HG02763 (cell line): ENCODE data around the gene GPRIN2.
"Not testable (repeated sequence)": the region's sequence is repeated elsewhere in the genome, so short reads cannot be mapped to it uniquely, and the experiment has no call there.

Experiments used
- ATAC-seq: cut with Tn5 transposase; IDR thresholded peaks from one replicate; pipeline ENCODE4 v1.9.1; 2021; ENCODE audit warnings: mild to moderate bottlenecking, moderate library complexity; ENCODE audit not compliant: unreplicated experiment

The GPRIN2 gene

GRCh38 chr10:46522295-46523118 lies 34.0 kb downstream of the GPRIN2 start:
- no peak for ATAC-seq

GRCh38 chr10:46520941-46521340 lies 35.5 kb downstream of the GPRIN2 start:
- no peak for ATAC-seq

- ATAC-seq = no peak
These were observed 36.1 kb downstream of the GPRIN2 start for GRCh38 chr10:46520381-46520780.

- ATAC-seq = no peak
These were observed 38.3 kb downstream of the GPRIN2 start for GRCh38 chr10:46518028-46518725.

GRCh38 chr10:46517541-46517940 lies 38.9 kb downstream of the GPRIN2 start:
- ATAC-seq = no peak

- no peak for ATAC-seq
These were observed 39.6 kb downstream of the GPRIN2 start for GRCh38 chr10:46516660-46517416.

- no peak for ATAC-seq
These were observed 40.7 kb downstream of the GPRIN2 start for GRCh38 chr10:46515793-46516192.

GRCh38 chr10:46515366-46515765 lies 41.1 kb downstream of the GPRIN2 start:
- ATAC-seq = no peak

GRCh38 chr10:46514899-46515298 lies 41.6 kb downstream of the GPRIN2 start:
- ATAC-seq = no peak

GRCh38 chr10:46514431-46514861 lies 42.0 kb downstream of the GPRIN2 start:
- ATAC-seq = no peak

GRCh38 chr10:46513333-46513732 lies 43.1 kb downstream of the GPRIN2 start:
- not testable (repeated sequence) for ATAC-seq

GRCh38 chr10:46512725-46513124 lies 43.7 kb downstream of the GPRIN2 start:
- not testable (repeated sequence) for ATAC-seq

- not testable (repeated sequence) for ATAC-seq
These were observed 44.5 kb downstream of the GPRIN2 start for GRCh38 chr10:46512002-46512401.
